Smooth muscle cell (in vitro differentiated cells): ENCODE results near the gene CFAP221. TPM values are rescaled to one million over a fixed set of nuclear protein-coding genes. Genes with fewer than 3 reads are reported as not detected.

Experiments used
- DNase-seq: peaks from one replicate; lab custom pipeline; 2025; ENCODE audit not compliant: unreplicated experiment; lab: John Stamatoyannopoulos, UW
- H2AFZ ChIP-seq: fragments of 200-600 bp; sonication (generic); 2 replicates; pipeline ENCODE4 v1.6.0; 2016; ENCODE audit warnings: antibody characterized with exemption, low read depth, mild to moderate bottlenecking
- H3F3A ChIP-seq: fragments of 200-600 bp; sonication (generic); 2 replicates; pipeline ENCODE4 v1.6.0; 2017; ENCODE audit warnings: antibody characterized with exemption, low read depth
- H3K27ac ChIP-seq: fragments of 200-600 bp; sonication (generic); 2 replicates; pipeline ENCODE4 v1.5.1; 2016; ENCODE audit warnings: low read depth, mild to moderate bottlenecking
- H3K27me3 ChIP-seq: fragments of 200-600 bp; sonication (generic); 2 replicates; pipeline ENCODE4 v1.6.1; 2016; ENCODE audit warnings: low read depth, mild to moderate bottlenecking
- H3K36me3 ChIP-seq: fragments of 200-600 bp; sonication (generic); 2 replicates; pipeline ENCODE4 v1.5.1; 2016; ENCODE audit warnings: low read depth
- H3K4me1 ChIP-seq: fragments of 200-600 bp; sonication (generic); 2 replicates; pipeline ENCODE4 v1.5.1; 2016; ENCODE audit warnings: low read depth
- H3K4me2 ChIP-seq: fragments of 200-600 bp; sonication (generic); 2 replicates; pipeline ENCODE4 v1.6.0; 2016; ENCODE audit warnings: mild to moderate bottlenecking
- H3K4me3 ChIP-seq: fragments of 200-600 bp; sonication (generic); 2 replicates; pipeline ENCODE4 v1.5.1; 2016; ENCODE audit warnings: mild to moderate bottlenecking
- H3K79me2 ChIP-seq: fragments of 200-600 bp; sonication (generic); 2 replicates; pipeline ENCODE4 v1.6.0; 2016; ENCODE audit warnings: low read depth, mild to moderate bottlenecking
- H3K9ac ChIP-seq: fragments of 200-600 bp; sonication (generic); 2 replicates; pipeline ENCODE4 v1.6.0; 2016; ENCODE audit warnings: low read depth
- H3K9me3 ChIP-seq: fragments of 200-600 bp; sonication (generic); replicated peaks from 2 replicates; pipeline ENCODE4 v1.5.1; 2016; ENCODE audit warnings: low read depth
- H4K20me1 ChIP-seq: fragments of 200-600 bp; sonication (generic); 2 replicates; pipeline ENCODE4 v1.6.0; 2016; ENCODE audit warnings: low read depth
- WGBS: methylation state at CpG from one replicate; pipeline ENCODE4 v1.1.7; 2016; ENCODE audit warnings: low lambda C conversion rate; 5-methylcytosine and 5-hydroxymethylcytosine counted together
- polyA plus RNA-seq: library from polyadenylated mRNA; unstranded; fragments of >200 nt; fragmentation: Nextera tagmentation; extraction: Ambion mirVana; gene quantifications from 2 replicates; pipeline ENCODE4 v1.2.1, GENCODE V29; 2016
- total RNA-seq: library from RNA; depleted of rRNA; stranded (reverse); fragments of >200 nt; gene quantifications from 2 replicates; pipeline ENCODE4 v1.2.3, GENCODE V29; 2014
- TF ChIP-seq, protein P1 (sequence below): fragments of 200-600 bp; sonication (generic); IDR thresholded peaks from 2 replicates; pipeline ENCODE4 v1.5.1; 2017; ENCODE audit warnings: borderline replicate concordance, mild to moderate bottlenecking, antibody characterized with exemption; ENCODE audit not compliant: insufficient read depth, poor library complexity, severe bottlenecking

CFAP221 gene
- total and polyA plus RNA-seq, 2 experiments from 2014 or later = 0.17 to 0.31 TPM

DNA sequence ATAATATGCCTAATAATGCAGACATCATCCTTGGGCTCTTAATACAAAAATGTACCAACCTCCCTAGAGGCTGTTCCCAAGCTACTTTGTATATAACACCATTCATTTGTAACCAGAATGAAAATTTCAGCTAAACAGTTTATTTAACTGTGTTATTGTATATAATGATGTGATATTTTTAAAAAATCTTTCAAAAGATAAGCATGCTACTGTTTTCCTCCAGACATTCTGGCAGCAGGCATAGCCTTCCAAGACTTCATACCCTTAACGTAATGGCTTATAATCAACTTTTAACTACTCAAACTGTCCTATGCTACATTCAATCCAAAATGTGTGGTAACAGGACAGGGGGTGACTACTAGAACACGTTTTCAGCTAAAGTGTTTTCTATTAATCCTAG, 21.2 kb downstream of the CFAP221 start:
- Histone ChIP-seq H3K79me2 (no peaks in the 10 kb centered on the region), H3K27me3 (no peaks in the 10 kb centered on the region), H3K36me3 (no peaks in the 10 kb centered on the region), H3K4me2 (no peak overlapping the region), H2AFZ (no peak overlapping the region), H3K4me3 (no peak overlapping the region), H3K27ac (no peak overlapping the region), H4K20me1 (no peaks in the 10 kb centered on the region), H3F3A (no peaks in the 10 kb centered on the region), H3K4me1 (no peaks in the 10 kb centered on the region), H3K9ac (no peak overlapping the region), H3K9me3 (no peaks in the 10 kb centered on the region)
- DNase-seq = no peak
- 78% methylated on average over 2 of the region's 2 CpGs for WGBS
- TF ChIP-seq, protein P1, sequence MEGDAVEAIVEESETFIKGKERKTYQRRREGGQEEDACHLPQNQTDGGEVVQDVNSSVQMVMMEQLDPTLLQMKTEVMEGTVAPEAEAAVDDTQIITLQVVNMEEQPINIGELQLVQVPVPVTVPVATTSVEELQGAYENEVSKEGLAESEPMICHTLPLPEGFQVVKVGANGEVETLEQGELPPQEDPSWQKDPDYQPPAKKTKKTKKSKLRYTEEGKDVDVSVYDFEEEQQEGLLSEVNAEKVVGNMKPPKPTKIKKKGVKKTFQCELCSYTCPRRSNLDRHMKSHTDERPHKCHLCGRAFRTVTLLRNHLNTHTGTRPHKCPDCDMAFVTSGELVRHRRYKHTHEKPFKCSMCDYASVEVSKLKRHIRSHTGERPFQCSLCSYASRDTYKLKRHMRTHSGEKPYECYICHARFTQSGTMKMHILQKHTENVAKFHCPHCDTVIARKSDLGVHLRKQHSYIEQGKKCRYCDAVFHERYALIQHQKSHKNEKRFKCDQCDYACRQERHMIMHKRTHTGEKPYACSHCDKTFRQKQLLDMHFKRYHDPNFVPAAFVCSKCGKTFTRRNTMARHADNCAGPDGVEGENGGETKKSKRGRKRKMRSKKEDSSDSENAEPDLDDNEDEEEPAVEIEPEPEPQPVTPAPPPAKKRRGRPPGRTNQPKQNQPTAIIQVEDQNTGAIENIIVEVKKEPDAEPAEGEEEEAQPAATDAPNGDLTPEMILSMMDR = no peak

DNA sequence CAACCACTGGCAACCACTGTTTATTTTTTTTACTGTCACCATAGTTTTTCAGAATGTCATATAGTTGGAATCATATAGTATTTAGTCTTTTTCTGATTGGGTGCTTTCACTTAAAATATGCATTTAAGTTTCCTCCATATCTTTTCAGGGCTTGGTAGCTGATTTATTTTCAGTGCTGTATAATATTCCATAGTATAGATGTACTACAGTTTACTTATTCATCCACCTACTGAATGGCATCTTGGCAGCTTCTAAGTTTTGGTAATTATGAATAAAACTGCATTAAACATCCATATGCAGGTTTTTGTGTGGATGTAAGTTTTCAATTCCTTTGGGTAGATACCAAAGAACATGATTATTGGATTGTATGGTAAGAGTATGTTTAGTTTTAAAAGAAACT, 23.0 kb downstream of the CFAP221 start:
- Histone ChIP-seq H3K9me3 (no peaks in the 10 kb centered on the region), H3K4me2 (no peak overlapping the region), H3K36me3 (no peaks in the 10 kb centered on the region), H3K27ac (no peak overlapping the region), H3K79me2 (no peaks in the 10 kb centered on the region), H3F3A (no peaks in the 10 kb centered on the region), H3K27me3 (no peaks in the 10 kb centered on the region), H2AFZ (no peak overlapping the region), H3K4me3 (no peak overlapping the region), H3K9ac (no peak overlapping the region), H3K4me1 (no peaks in the 10 kb centered on the region), H4K20me1 (no peaks in the 10 kb centered on the region)
- DNase-seq = no peak
- TF ChIP-seq, protein P1 = no peak

DNA sequence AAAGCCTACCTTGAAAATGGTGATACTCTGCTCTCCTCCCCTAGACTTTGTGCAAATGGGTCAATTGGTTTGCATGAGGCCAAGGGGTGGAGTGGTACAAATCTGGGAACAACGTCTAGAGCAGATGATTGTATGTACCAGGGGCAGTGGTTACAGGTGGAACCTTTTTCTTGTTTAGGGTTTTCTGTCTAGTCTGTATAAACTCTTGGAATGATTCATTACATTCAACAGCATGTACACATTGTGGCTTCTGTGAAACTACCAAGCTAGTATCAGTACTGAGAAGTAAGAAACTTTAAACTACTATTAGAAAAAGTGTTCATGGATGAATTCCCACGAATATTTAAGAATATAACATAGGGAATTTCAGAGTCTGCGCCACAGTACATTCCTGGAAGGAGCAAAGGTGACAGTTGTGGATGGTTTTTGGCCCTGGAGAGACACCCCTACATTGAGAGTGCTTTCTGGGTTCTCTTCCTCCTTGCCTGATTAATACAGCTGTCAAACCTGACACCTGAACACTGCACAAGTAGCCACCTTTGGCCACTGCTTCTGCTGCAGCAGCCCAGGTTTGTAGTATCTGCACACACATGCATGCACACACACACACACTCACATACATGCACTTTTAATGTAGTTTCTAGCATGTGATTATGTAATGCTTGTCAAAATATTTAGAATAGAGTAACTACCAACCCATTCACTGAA, 30.0 kb downstream of the CFAP221 start:
- Histone ChIP-seq H3K79me2 (no peaks in the 10 kb centered on the region), H3K36me3 (no peaks in the 10 kb centered on the region)

DNA sequence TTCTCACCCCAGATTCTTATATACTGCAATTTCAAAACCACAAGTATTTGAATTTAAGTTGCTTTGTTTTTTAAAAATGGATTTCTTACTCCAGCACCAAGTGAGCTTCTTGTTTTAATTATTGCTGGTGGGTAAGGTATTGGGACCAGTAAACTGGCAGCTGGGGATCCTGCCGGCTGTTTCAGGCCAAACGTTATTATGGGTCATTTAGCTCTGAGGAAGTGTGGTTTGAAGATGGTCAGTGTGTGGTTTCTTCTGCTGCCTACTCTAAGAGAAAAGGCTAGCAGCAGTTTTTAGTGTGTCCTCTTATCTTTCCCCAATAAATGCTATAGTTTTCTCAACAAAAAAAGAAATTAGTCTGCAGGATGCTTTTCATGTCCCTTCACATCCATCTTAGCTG, 30.6 kb downstream of the CFAP221 start:
- Histone ChIP-seq H3K4me1 (no peaks in the 10 kb centered on the region), H3K9me3 (no peaks in the 10 kb centered on the region), H3F3A (no peaks in the 10 kb centered on the region), H3K4me3 (no peak overlapping the region), H3K27me3 (no peaks in the 10 kb centered on the region), H4K20me1 (no peaks in the 10 kb centered on the region), H2AFZ (no peak overlapping the region), H3K27ac (no peak overlapping the region), H3K4me2 (no peak overlapping the region), H3K36me3 (no peaks in the 10 kb centered on the region), H3K79me2 (no peaks in the 10 kb centered on the region), H3K9ac (no peak overlapping the region)
- 58% methylated on average over 2 of the region's 2 CpGs for WGBS
- TF ChIP-seq, protein P1 = no peak
- no peak for DNase-seq

More for the DNA sequence above, 30.0 kb downstream of the CFAP221 start:
- H3F3A ChIP-seq = no peaks in the 10 kb centered on the region
- no peaks in the 10 kb centered on the region for H3K9me3 ChIP-seq
- no peak overlapping the region for H2AFZ ChIP-seq
- TF ChIP-seq, protein P1 = no peak
- no peak overlapping the region for H3K4me3 ChIP-seq
- no peak overlapping the region for H3K27ac ChIP-seq
- no peaks in the 10 kb centered on the region for H4K20me1 ChIP-seq
- no peak overlapping the region for H3K9ac ChIP-seq
- 70% methylated on average over 3 of the region's 3 CpGs for WGBS
- no peaks in the 10 kb centered on the region for H3K27me3 ChIP-seq
- DNase-seq = no peak
- H3K4me1 ChIP-seq = no peaks in the 10 kb centered on the region
- H3K4me2 ChIP-seq = no peak overlapping the region
